HEK293 (cell line): Measurements from ENCODE around the gene KLB.
A peak's percentile ranks its signal among the peaks of the same experiment; 100 is the strongest.

ENCODE experiments used
- KLF16 ChIP-seq: fragments of 450-650 bp; formaldehyde crosslinking; IDR thresholded peaks from 2 replicates; pipeline ENCODE4 v1.5.1; 2017; ENCODE audit warnings: missing biosample characterization, missing genetic modification characterization
- ZNF202 ChIP-seq: fragments of 450-650 bp; formaldehyde crosslinking; IDR thresholded peaks from 2 replicates; pipeline ENCODE4 v1.5.1; 2016; ENCODE audit warnings: missing biosample characterization, missing genetic modification characterization, borderline replicate concordance
- ZNF335 ChIP-seq: fragments of 450-650 bp; formaldehyde crosslinking; conservative IDR thresholded peaks from 2 replicates; pipeline ENCODE4 v1.5.1; 2016; ENCODE audit warnings: missing biosample characterization, missing genetic modification characterization
- ZNF76 ChIP-seq: fragments of 450-650 bp; formaldehyde crosslinking; IDR thresholded peaks from 2 replicates; pipeline ENCODE4; 2016; ENCODE audit warnings: low read depth, missing biosample characterization, missing genetic modification characterization, borderline replicate concordance
- ZNF776 ChIP-seq: fragments of 450-650 bp; formaldehyde crosslinking; IDR thresholded peaks from 2 replicates; pipeline ENCODE4 v1.5.0; 2017; ENCODE audit warnings: missing biosample characterization, missing genetic modification characterization, borderline replicate concordance
- TF ChIP-seq, protein P1 (sequence below): fragments of 450-650 bp; formaldehyde crosslinking; IDR thresholded peaks from 2 replicates; pipeline ENCODE4 v1.5.1; 2016; ENCODE audit warnings: missing biosample characterization, missing genetic modification characterization
- TF ChIP-seq, protein P2 (sequence below): fragments of 450-650 bp; formaldehyde crosslinking; optimal IDR thresholded peaks from 2 replicates; pipeline ENCODE3; 2016; ENCODE audit warnings: missing biosample characterization, mild to moderate bottlenecking, missing genetic modification characterization
- TF ChIP-seq, protein P3 (sequence below): fragments of 450-650 bp; formaldehyde crosslinking; IDR thresholded peaks from 2 replicates; pipeline ENCODE4 v1.5.1; 2016; ENCODE audit warnings: missing biosample characterization, missing genetic modification characterization

GRCh38 chr4:39441593-39441992, 34.9 kb downstream of the KLB start:
- TF ChIP-seq, protein P1, sequence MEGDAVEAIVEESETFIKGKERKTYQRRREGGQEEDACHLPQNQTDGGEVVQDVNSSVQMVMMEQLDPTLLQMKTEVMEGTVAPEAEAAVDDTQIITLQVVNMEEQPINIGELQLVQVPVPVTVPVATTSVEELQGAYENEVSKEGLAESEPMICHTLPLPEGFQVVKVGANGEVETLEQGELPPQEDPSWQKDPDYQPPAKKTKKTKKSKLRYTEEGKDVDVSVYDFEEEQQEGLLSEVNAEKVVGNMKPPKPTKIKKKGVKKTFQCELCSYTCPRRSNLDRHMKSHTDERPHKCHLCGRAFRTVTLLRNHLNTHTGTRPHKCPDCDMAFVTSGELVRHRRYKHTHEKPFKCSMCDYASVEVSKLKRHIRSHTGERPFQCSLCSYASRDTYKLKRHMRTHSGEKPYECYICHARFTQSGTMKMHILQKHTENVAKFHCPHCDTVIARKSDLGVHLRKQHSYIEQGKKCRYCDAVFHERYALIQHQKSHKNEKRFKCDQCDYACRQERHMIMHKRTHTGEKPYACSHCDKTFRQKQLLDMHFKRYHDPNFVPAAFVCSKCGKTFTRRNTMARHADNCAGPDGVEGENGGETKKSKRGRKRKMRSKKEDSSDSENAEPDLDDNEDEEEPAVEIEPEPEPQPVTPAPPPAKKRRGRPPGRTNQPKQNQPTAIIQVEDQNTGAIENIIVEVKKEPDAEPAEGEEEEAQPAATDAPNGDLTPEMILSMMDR, result no peak
- no peak for TF ChIP-seq ZNF776 (tag by site-specific recombination)
- TF ChIP-seq ZNF76 (tag by site-specific recombination), result no peak
- TF ChIP-seq ZNF335, result no peak
- TF ChIP-seq, protein P2, sequence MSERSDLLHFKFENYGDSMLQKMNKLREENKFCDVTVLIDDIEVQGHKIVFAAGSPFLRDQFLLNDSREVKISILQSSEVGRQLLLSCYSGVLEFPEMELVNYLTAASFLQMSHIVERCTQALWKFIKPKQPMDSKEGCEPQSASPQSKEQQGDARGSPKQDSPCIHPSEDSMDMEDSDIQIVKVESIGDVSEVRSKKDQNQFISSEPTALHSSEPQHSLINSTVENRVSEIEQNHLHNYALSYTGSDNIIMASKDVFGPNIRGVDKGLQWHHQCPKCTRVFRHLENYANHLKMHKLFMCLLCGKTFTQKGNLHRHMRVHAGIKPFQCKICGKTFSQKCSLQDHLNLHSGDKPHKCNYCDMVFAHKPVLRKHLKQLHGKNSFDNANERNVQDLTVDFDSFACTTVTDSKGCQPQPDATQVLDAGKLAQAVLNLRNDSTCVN (tag by site-specific recombination), result no peak
- TF ChIP-seq, protein P3, sequence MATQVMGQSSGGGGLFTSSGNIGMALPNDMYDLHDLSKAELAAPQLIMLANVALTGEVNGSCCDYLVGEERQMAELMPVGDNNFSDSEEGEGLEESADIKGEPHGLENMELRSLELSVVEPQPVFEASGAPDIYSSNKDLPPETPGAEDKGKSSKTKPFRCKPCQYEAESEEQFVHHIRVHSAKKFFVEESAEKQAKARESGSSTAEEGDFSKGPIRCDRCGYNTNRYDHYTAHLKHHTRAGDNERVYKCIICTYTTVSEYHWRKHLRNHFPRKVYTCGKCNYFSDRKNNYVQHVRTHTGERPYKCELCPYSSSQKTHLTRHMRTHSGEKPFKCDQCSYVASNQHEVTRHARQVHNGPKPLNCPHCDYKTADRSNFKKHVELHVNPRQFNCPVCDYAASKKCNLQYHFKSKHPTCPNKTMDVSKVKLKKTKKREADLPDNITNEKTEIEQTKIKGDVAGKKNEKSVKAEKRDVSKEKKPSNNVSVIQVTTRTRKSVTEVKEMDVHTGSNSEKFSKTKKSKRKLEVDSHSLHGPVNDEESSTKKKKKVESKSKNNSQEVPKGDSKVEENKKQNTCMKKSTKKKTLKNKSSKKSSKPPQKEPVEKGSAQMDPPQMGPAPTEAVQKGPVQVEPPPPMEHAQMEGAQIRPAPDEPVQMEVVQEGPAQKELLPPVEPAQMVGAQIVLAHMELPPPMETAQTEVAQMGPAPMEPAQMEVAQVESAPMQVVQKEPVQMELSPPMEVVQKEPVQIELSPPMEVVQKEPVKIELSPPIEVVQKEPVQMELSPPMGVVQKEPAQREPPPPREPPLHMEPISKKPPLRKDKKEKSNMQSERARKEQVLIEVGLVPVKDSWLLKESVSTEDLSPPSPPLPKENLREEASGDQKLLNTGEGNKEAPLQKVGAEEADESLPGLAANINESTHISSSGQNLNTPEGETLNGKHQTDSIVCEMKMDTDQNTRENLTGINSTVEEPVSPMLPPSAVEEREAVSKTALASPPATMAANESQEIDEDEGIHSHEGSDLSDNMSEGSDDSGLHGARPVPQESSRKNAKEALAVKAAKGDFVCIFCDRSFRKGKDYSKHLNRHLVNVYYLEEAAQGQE (tag by site-specific recombination), result peak; percentile 42; the same call in 1 of the 2 replicates
- TF ChIP-seq ZNF202, result no peak
- TF ChIP-seq KLF16, result no peak
